NCI-H82 treated with DMSO at 0.1 percent for 48 hours (cell line): ENCODE measurements around the gene GLIPR1L2.
"Not testable (repeated sequence)": the region's sequence is repeated elsewhere in the genome, so short reads cannot be mapped to it uniquely, and the experiment has no call there.

Source experiments
- DNase-seq: peaks from one replicate; lab custom pipeline; 2025; ENCODE audit not compliant: unreplicated experiment; lab: John Stamatoyannopoulos, UW

GLIPR1L2 gene

DNA sequence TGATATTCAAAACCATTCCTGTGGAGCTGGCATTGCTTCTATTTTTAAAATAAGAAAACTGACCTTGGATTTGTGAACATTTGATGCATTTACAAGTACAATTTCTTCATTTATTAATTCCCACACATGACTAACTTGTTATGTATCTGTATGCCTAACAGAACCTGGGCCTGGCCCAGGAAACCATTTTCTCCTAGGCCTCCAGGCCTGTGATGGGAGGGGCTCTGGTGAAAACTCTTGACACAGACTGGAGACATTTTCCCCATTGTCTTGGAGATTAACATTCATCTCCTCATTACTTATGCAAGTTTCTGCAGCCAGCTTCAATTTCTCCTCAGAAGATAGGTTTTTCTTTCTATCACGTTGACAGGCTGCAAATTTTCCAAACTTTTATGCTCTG is 42.0 kb downstream of the GLIPR1L2 start:
- no peak for DNase-seq

DNA sequence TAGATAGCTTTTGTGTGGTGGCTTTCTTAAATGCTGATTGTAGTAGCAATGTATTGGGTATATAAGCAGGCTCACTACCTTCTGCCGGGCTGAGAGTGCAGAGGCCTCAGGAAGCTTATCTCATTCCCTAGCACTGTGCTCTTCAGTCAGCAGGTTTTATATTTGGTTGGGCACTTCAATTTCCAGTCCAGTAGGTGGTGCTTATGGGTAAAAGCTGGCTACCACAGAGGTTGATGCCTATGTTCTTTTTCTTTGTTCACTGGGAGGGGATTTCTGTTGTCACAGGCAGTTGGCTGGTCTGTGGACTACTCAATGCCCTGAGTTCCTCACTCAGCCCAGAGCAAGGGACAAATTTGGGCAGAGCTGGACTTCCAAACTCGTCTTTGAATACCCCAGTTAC is 46.7 kb downstream of the GLIPR1L2 start:
- no peak for DNase-seq

DNA sequence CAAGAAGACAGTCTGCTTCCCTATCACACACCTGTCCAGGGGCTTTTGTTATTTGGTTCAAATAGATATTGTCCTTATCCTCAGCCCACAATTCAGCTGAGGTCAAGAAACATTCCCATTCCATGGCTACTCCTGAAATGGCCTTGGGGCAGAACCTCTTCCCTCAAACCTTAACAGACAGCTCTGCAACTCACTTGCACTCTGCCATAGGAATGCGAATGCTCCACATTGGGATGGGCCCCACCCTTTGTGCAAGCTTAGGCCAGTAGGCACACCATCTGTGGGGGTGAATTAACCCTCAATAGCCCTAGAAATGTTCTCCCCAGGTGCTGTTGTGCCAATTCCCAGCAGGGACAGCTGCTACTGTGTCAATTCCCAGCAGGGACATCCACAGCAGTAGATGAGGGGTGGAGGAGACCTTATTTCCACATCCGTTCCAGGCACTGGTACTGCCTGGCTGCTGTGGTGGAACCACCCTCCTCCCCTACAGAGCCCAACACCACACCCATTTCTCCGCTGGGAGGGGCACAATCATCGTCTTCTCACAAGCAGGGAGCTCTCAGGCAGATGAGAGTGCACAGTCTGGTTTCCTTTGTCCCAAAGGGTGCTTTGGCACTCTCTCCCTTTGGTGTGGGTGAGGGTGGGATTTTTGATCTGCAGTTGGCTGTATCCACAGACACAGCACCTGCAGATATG is 47.3 kb downstream of the GLIPR1L2 start:
- DNase-seq, result no peak

DNA sequence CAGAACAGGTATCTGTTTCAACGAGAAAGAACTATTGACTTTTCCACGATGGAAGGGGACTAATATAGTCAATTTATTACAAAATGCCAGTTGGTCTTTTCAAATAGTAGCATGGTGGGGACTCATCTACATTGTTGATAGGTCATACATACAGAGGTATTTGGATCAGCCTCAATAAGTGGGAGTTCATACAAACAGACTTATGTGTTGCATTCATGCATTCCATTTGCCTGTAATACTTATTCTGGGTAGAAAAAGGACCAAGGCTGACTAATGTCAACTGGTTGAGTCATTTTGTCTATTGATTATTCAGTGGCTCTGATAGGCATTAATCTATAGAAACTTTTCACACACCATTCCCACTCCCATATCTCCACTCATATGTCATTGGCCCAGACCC is 48.2 kb downstream of the GLIPR1L2 start:
- DNase-seq, result no peak

DNA sequence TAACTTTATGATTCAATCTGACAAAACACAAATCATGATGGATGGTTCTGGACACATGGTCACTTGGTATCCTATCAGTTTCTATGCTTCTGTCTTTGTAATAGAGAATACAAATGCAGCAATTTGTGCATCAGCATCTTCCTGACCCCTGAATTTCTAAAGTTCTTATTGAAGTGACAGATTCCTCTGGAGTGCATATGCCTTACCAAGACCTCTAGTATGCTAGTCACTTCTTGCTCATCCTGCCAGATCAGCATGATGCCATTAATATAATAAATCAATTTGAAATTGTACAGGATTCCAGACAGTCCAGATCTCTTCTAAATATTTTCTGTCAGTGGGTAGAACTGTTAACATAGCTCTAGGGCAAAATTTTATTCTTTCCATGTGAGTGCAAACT is 49.0 kb downstream of the GLIPR1L2 start:
- DNase-seq, result no peak

DNA sequence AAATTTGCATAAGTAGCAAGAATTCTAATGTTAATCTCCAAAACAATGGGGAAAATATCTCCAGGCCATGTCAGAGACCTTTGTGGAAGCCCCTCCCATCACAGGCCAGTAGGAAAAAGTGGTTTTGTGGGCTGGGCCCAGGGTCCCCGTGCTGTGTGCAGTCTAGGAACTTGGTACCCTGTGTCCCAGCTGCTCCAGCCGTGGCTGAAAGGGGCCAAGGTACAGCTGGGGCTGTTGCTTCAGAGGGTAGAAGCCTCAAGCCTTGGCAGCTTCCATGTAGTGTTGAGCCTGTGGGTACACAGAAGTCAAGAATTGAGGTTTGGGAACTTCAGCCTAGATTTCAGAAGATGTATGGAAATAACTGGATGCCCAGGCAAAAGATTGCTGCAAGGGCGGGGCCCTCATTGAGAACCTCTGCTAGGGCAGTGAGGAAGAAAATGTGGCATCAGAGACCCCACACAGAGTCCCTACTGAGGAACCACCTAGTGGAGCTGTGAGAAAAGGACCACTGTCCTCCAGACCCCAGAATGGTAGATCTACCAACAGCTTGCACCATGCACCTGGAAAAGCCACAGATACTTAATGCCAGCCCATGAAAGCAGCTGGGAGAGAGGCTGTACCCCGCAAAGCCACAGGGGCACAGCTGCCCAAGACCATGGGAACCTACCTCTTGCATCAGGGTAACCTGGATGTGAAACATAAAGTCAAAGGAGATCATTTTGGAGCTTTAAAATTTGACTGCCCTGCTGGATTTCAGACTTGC is 51.0 kb downstream of the GLIPR1L2 start:
- DNase-seq, result not testable (repeated sequence)

DNA sequence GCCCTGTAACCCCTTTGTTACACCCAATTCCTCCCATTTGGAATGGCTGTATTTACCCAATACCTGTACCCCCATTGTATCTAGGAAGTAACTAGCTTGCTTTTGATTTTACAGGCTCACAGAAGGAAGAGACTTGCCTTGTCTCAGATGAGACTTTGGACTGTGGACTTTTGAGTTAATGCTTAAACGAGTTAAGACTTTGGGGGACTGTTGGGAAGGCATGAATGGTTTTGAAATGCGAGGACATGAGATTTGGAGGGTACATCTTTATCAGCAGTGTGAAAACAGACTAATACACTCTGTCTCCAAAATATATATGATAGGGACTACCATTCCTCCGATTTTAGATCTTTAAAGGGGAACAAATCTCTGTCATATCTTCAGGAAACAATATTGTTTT is 51.6 kb downstream of the GLIPR1L2 start:
- DNase-seq, result not testable (repeated sequence)

DNA sequence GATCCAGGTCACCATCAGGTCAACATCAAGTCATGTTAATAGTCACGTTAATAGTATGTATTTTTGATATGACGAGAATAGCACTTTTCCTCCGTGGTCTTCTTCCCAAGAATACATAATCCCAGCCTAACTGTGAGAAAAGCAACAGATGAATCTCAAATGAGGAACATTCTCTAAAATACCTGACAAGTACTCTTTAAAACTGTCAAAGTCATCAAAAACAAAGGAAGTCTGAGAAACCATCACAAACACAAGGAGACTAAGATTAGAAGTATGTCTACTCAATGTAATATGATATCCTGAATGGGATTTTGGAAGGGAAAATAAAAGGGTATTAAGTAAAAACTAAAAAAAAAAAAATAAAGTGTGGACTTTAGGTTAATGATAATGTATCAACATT is 52.8 kb downstream of the GLIPR1L2 start:
- DNase-seq, result no peak

DNA sequence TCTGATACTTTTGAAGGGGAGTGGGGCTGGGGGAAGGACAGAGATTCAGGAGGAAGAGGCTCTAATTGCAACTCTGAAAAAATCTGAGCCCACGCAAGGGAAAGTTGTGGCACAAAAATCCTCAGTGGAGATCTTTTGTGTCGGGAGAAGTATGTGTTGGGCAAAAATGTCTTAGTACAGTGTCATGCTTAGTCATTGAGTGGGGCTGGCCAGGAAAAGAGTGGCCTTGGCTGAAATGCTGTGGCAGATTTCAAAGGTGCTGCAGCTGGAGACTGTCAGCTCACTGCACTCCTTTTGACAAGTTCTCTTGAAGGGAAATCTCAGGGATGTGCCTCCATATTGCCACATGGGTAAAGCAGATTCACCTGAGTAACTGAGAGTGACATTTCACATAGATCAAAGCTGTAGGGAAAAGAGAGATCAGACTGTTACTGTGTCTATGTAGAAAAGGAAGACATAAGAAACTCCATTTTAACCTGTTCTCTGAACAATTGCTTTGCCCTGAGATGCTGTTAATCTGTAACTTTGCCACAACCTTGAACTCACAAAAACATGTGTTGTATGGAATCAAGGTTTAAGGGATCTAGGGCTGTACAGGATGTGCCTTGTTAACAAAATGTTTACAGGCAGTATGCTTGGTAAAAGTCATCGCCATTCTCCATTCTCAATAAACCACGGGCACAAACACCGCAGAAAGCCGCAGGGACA is 53.7 kb downstream of the GLIPR1L2 start:
- DNase-seq, result no peak

DNA sequence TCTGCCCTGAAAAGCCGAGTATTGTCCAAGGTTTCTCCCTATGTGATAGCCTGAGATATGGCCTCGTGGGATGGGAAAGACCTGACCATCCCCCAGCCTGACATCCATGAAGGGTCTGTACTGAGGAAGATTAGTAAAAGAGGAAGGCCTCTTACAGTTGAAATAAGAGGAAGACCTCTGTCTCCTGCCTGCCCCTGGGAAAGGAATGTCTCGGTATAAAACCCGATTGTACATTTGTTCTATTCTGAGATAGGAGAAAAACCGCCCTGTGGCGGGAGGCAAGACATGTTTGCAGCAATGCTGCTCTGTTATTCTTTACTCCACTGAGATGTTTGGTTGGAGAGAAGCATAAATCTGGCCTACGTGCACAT is 54.2 kb downstream of the GLIPR1L2 start:
- not testable (repeated sequence) for DNase-seq

DNA sequence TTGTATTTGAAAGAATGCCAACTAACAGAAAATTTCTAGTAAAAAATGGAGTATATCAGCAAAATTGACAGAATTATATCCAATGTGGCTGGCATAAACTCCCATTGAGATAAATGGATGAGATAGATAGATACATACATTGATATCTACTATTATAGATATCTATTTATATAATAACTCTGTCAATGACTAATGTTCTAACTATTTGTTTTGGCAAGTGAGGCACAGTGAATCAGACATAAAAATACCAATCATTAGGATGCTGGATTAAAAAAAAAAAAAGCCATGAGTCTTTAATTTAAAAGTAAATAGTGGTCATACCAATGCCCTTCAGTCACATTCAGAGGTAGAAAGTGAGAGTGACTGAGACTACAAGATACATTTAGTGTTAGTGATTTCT is 56.0 kb downstream of the GLIPR1L2 start:
- no peak for DNase-seq

DNA sequence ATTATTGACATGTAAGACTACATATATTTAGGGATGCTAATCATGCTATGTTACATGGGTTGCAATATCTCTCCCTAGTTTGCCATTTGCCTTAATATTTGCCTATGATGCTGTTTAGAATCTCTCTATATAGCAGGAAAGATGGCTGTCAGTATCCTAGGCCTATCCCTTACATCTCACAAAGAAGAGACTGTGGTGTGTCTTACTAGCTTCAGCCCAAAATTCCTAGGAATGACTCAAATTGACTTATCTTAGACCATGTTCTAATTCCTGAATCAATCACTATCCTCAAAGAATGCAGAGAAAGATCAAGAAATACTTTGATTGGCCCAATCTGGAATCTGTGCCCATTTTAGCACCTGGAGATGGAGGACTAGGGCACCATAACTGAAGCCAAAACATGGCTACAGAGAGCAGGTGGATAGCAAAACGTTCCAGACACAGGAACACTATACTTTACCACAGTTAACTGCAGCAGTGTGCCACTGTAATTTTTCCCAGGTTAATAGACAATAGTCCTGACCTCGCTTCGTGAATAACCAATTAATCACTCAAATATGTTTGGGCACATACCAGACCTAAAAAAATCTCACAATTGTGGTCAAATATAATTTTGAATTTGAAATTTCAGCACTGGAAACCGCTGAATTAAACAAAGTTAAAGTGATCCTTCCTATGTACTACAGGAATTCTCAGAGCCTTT is 57.0 kb downstream of the GLIPR1L2 start:
- no peak for DNase-seq

DNA sequence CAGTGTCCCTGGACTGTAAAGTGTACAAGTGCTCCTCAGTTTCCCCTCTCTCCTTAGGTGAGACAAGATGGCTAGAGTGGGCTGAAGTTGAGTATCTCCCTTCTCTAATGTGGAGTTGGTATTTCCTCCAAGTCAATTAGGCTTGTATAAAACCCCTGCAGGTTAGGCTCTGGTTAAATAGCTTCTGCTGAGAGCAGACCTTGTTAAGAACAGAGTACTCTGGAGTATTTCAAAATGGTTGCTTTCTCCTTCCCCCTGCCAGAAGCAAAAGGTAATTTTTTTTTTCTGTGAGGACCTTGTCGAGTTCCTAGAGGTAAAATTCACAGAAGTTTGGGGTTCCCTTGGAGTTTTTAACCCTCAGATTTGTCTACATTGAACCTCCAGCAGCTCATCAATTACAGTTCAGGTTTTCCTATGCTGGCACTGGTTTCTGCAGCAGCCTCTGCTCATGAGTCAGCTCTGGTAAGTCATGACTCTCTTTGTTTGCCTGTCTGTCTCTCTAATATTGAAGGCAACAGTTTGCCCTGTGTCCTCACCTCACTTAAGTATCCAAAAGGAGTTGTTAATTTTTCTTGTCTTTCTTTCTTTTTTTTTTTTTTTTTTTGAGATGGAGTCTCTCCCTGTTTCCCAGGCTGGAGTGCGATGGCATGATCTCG is 61.9 kb downstream of the GLIPR1L2 start:
- DNase-seq, result no peak

DNA sequence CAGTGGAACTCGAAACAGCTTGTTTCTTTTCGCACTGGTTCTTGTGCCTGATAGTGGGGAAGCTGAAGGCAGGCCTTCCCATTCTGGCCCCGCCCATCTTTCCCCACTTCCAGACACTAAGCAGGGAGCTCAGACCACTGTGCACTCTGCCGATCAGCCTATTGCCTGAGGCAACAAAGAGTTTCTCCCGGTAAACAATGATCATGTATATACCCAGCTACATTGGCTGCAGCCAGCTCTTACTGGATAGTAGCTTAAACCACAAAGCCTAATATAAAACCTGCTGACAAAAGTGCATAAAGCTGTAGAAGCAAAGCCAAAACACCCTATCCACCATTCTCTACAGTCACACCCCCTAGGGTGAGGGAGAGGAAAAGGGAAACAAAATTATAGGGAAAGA is 65.0 kb downstream of the GLIPR1L2 start:
- DNase-seq, result no peak

DNA sequence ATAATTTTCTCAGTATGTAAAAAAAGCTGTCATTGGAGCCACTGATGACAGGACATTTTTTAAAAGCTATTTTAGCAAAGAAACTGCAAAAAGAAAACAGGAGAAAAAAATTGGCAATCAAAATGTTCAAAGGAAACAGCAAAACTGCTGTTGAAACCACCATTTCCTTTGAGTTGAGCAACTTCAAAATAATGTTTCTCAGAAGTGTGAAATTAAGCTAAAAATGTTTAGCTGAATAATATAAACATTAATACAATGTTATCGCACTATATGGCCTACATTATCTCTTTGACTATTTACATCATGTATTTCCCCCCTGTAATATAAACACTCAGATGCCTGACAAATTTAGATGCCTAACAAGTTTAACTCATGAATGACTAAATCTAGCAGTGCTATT is 66.3 kb downstream of the GLIPR1L2 start:
- DNase-seq, result no peak

DNA sequence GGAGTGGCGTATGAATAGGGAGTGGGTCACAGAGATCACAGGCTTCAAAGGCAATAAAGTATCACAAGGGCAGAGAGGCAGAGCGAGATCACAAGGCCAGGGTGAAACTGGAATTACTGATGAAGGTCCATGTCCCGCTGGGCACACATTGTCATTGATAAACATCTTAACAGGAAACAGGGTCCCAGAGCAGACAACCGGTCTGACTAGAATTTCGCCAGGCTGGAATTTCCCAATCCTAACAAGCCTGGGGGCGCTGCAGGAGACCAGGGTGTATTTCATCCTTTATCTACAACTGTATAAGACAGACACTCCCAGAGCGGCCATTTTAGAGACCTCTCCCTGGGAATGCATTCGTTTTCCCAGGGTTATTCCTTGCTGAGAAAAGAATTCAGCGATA is 67.0 kb downstream of the GLIPR1L2 start:
- not testable (repeated sequence) for DNase-seq

DNA sequence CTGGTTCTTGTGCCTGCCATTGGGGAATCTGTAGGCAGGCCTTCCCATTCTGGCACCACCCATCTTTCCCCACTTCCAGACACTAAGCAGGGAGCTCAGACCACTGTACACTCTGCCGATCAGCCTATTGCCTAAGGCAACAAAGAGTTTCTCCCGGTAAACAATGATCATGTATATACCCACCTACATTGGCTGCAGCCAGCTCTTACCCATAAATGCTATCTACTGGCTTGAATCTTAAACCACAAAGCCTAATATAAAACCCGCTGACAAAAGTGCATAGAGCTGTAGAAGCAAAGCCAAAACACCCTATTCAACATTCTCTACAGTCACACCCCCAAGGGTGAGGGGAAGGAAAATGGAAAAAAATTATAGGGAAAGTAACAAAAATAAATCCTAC is 68.9 kb downstream of the GLIPR1L2 start:
- no peak for DNase-seq

DNA sequence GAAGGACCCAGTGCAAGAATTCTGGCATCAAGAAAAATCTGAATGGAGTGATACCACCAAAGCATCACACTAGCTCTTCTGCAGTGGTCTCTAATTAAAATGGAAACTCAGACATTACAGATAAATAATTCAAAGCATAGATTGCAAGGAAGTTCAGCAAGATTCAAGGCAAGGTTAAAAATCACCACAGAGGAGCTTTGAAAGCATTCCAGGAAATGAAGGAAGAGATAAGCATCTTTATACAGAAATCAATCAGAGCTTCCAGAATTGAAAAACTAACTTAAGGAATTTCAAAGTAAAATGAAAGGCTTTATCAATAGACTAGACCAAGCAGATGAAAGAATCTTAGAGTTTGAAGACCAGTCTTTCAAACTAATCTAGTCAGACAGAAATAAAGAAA is 69.3 kb downstream of the GLIPR1L2 start:
- no peak for DNase-seq

DNA sequence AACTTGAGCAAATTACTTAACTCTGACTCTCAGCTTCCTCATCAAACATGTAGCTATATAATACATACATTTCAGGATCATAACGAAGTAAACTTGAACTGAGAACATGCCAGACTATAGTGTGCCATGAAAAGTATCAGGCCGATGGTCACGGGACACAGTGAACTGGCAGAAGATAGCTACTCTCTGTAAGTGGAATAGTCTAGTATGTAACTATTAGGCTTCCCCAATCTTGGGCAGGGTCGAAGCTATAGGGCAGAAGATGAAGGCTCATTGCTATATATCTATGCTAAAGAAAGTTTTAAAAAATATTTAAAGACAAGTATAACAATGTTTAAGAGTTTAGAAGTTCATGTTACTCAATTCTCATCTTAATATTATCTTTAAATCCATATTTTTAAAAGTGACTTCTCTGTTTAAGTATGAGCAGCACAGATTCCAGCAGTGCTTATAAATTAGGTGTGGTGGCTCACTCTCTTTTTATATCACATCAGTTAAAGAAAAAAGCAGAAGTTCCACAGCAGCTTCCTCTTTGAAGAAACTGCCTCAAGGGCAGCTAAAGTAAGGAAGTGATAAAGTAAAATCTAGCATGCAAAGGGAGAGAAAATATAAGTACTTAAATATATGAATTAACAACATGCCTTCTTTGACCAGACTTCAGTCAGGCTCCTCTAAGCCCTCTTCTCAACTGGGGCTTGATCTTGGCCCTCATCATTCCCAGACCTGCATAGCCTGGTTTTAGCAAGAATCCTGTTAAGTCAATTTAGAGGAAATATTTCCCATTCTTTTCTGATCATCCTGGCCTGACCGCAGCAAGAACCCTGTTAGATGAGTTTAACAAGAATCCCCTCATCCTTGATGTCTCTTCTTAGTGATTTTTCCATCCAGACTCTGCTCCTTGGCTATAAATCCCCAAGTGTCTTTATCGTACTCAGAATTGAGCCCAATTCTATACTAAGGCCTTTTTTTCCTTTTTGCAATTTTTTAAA is 81.3 kb downstream of the GLIPR1L2 start:
- DNase-seq, result no peak

DNA sequence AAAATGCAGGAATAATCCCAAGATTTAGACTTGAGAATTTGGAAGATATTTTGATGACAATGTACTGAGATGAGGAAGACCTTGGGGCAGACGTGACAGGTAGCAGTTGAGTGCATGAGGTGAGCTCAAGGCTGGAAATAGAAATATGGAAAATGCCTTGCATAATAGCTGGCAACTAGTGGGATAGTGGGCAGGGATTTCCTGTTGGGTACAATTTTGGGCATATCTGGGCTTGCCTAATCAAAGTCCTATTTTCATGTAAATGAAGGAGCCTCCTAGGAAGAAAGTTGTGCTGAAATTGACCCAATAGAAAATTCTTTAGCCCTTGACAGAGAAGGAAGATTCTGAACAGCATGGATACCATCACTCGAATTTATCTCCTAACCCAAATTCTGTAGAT is 83.2 kb downstream of the GLIPR1L2 start:
- DNase-seq, result no peak
